HG03432 (cell line): ENCODE measurements around the gene GSTA1.
"Not testable (repeated sequence)": the region's sequence is repeated elsewhere in the genome, so short reads cannot be mapped to it uniquely, and the experiment has no call there.

ENCODE experiments used
- ATAC-seq: cut with Tn5 transposase; IDR thresholded peaks from one replicate; pipeline ENCODE4 v1.9.1; 2021; ENCODE audit warnings: mild to moderate bottlenecking, moderate library complexity; ENCODE audit not compliant: unreplicated experiment

The GSTA1 gene

GRCh38 chr6:52809777-52810176, 6.2 kb upstream of the GSTA1 start:
- not testable (repeated sequence) for ATAC-seq

GRCh38 chr6:52808660-52809059, 5.0 kb upstream of the GSTA1 start:
- ATAC-seq: no peak

DNA sequence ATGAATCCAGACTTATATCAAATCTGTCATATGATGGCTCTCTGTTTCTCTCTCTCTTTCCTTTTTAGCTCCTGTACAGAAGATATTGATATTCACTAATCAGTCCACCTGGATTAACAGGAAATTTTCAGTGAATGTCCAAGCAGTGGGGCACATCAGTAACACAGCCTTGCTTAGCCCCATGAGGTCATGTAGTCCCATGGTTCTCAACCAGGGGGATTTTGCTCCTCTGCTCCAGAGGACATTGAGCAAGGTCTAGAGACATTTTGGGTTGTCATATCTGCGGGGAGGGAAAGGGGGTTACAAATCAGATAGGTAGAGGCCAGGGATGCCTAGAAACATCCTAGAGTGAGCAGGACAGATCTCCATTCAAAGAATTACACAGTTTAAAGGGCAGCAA, 810 bp downstream of the GSTA1 start:
- ATAC-seq: no peak

GRCh38 chr6:52801188-52801841, 2.3 kb downstream of the GSTA1 start:
- no peak for ATAC-seq

DNA sequence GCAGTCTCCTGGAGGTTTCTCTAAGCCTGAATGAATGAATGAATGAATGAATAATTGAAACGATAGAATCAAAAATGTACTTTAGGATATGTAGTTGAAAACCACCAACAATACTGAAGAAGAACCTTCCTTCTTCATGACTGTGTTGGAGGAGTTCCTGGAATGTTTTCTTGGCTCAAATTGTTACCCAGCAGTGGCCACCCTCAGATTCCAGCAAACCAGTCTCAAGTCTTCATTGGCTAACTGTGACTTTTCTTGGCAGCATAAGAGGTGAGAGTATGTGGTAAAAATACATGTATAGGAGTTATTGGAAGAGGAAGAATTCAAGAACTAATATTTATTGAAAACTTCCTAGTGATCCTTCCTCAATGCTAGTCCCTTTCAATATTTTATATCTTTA, 4.3 kb downstream of the GSTA1 start:
- not testable (repeated sequence) for ATAC-seq

GRCh38 chr6:52794366-52794765, 9.2 kb downstream of the GSTA1 start:
- not testable (repeated sequence) for ATAC-seq

- no peak for ATAC-seq
Measured at GRCh38 chr6:52790861-52791260, 12.8 kb downstream of the GSTA1 start.

GRCh38 chr6:52789658-52790057, 14.0 kb downstream of the GSTA1 start:
- ATAC-seq: not testable (repeated sequence)

- ATAC-seq: no peak
Measured at GRCh38 chr6:52788478-52788877, 15.1 kb downstream of the GSTA1 start.

DNA sequence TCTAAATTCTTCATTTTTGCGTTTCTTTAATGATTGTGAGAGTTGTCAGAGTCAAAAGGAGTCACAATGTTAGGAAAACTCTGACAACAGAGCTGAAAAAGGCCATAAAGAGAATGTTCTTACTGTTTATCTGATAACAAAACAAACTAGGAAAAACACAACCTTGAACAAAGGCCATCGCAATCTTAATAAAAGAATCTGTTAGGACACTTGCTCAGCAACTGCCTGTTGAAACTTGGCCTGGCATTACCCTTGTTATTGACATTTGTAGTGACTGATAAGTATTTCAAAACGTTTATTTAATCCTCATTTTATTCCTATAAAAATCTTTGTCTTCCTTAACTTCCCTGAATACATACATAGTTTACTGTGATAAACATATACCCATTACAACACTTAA, 15.7 kb downstream of the GSTA1 start:
- ATAC-seq: no peak

DNA sequence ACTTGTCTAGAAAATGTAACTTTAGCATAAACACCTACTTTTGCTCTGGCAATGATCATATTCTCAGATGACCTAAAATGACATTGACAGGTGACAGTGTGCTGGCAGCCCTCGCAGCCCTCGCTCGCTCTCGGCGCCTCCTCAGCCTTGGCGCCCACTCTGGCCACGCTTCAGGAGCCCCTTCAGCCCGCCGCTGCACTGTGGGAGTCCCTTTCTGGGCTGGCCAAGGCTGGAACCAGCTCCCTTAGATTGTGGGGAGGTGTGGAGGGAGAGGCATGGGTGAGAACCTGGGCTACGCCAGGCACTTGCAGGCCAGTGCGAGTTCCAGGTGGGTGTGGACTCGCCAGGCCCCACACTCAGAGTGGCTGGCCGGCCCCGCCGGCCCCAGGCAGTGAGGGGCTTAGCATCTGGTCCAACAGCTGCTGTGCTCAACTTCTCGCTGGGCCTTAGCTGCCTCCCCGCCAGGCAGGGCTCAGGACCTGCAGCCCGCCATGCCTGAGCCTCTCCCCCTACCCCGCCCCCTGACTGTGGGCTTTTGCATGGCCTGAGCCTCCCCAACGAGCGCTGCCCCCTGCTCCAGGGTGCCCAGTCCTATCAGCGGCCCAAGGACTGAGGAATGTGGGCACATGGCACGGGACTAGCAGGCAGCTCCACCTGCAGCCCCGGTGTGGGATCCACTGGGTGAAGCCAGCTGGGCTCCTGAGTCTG, 17.2 kb downstream of the GSTA1 start:
- no peak for ATAC-seq

DNA sequence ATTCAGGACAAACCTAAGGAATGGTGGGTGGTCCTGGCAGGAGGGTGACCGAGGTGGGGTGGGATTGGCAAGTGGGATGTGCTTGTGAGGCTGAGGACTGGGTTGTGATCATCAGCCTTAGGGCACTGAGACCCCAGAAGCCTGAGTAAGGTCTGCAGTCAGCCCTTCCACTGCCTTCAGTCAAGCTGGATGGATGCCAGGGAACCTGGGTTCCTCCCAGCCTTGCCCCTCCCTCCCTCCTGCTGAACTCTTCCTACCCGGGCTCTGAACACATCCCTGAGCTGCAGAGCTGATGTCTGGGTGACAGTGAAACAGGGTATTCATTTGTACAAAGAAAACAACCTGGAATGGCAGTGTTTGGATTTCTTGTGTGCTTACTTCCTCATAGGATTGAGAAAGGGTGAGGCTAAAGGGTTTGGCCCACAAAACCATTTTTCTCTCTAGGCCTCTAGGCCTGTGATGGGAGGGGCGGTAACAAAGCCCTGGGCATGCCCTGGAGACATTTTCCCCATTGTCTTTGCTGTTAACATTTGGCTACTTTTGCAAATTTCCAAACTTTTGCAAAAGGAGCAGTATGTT, 20.8 kb downstream of the GSTA1 start:
- ATAC-seq: not testable (repeated sequence)

DNA sequence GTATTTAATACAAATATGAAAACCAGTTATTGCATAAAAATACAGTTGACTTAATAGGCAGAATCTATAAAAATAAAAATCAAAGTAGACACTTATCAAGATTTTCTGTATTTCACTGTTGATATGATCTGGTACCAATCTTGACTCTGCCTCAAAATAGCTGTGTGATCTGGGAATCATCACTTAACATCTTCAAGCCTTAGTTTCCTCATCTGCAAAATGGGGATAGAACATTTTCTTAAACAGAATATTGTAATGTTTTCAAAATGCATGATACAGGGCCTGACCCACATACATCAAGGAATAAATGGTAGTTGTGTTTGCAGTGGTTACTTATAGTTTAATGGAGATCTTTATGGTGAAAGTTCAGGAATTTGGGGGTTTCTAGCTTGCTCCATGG, 21.4 kb downstream of the GSTA1 start:
- not testable (repeated sequence) for ATAC-seq

DNA sequence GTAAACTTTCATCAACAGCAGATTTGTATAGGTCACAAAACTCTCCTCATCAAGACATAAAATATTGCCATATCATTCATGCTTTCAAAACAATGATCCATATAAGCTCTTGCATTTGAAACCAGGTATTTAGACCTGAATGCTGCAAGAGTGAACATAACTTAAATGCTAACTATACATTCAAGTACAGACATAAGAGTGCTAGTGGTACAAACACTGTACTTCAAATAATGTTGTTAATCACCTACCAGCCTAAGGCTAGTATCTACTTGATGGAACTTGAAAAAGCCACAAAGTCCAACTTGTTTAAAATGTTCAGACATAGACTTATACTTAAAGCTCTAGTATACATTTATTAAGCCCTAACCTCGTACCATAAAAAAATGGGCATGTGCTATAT, 24.4 kb downstream of the GSTA1 start:
- ATAC-seq: no peak

GRCh38 chr6:52776711-52777351, 26.8 kb downstream of the GSTA1 start:
- ATAC-seq: not testable (repeated sequence)

GRCh38 chr6:52769399-52769798, 34.2 kb downstream of the GSTA1 start:
- ATAC-seq: not testable (repeated sequence)

GRCh38 chr6:52767658-52768057, 36.0 kb downstream of the GSTA1 start:
- ATAC-seq: not testable (repeated sequence)

DNA sequence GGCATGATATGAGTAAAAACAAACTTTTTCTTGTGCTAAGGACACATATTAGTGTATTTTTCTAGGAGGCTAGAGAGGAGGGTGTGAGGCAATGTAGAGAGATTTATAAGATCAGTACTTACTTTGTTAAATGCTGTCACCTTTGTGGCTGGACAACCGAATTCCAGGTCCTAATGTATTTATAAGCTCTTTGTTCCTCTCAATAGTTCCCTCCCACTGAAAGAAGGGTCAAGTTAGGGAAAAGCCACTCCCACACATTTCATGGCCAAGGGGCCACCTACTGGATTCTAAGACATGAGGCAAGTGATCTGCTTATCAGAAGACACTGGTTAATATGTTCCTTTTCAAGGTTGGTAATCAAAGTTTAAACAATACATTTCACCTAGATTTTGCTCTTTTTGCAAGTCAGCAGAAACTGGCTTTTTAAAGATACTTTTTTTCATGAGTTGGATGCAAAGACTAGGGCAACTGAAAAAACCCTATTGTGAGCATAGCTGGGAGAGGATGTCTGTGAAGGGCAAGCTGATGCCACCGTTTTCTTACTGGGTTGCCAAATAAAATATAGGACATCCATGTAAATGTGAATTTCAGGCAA, 40.2 kb downstream of the GSTA1 start, which contains the start of gene GSTA2:
Gene GSTA2, minus strand, starts transcription at position 154 of the 595 bp plus-strand sequence. CDS start 5,528 bp downstream, outside the sequence.
- ATAC-seq: not testable (repeated sequence)

- ATAC-seq: not testable (repeated sequence)
Measured at GRCh38 chr6:52761673-52762491, 41.7 kb downstream of the GSTA1 start.

- no peak for ATAC-seq
Measured at GRCh38 chr6:52760105-52760765, 43.4 kb downstream of the GSTA1 start.
